Smooth muscle cell (in vitro differentiated cells): ENCODE results near the gene DENND4B. TPM values are rescaled to one million over a fixed set of nuclear protein-coding genes. Genes with fewer than 3 reads are reported as not detected.

ENCODE experiments used
- DNase-seq: peaks from one replicate; lab custom pipeline; 2025; ENCODE audit not compliant: unreplicated experiment; lab: John Stamatoyannopoulos, UW
- H2AFZ ChIP-seq: fragments of 200-600 bp; sonication (generic); 2 replicates; pipeline ENCODE4 v1.6.0; 2016; ENCODE audit warnings: antibody characterized with exemption, low read depth, mild to moderate bottlenecking
- H3F3A ChIP-seq: fragments of 200-600 bp; sonication (generic); 2 replicates; pipeline ENCODE4 v1.6.0; 2017; ENCODE audit warnings: antibody characterized with exemption, low read depth
- H3K27ac ChIP-seq: fragments of 200-600 bp; sonication (generic); 2 replicates; pipeline ENCODE4 v1.5.1; 2016; ENCODE audit warnings: low read depth, mild to moderate bottlenecking
- H3K27me3 ChIP-seq: fragments of 200-600 bp; sonication (generic); 2 replicates; pipeline ENCODE4 v1.6.1; 2016; ENCODE audit warnings: low read depth, mild to moderate bottlenecking
- H3K36me3 ChIP-seq: fragments of 200-600 bp; sonication (generic); 2 replicates; pipeline ENCODE4 v1.5.1; 2016; ENCODE audit warnings: low read depth
- H3K4me1 ChIP-seq: fragments of 200-600 bp; sonication (generic); 2 replicates; pipeline ENCODE4 v1.5.1; 2016; ENCODE audit warnings: low read depth
- H3K4me2 ChIP-seq: fragments of 200-600 bp; sonication (generic); 2 replicates; pipeline ENCODE4 v1.6.0; 2016; ENCODE audit warnings: mild to moderate bottlenecking
- H3K4me3 ChIP-seq: fragments of 200-600 bp; sonication (generic); 2 replicates; pipeline ENCODE4 v1.5.1; 2016; ENCODE audit warnings: mild to moderate bottlenecking
- H3K79me2 ChIP-seq: fragments of 200-600 bp; sonication (generic); 2 replicates; pipeline ENCODE4 v1.6.0; 2016; ENCODE audit warnings: low read depth, mild to moderate bottlenecking
- H3K9ac ChIP-seq: fragments of 200-600 bp; sonication (generic); 2 replicates; pipeline ENCODE4 v1.6.0; 2016; ENCODE audit warnings: low read depth
- H3K9me3 ChIP-seq: fragments of 200-600 bp; sonication (generic); replicated peaks from 2 replicates; pipeline ENCODE4 v1.5.1; 2016; ENCODE audit warnings: low read depth
- H4K20me1 ChIP-seq: fragments of 200-600 bp; sonication (generic); 2 replicates; pipeline ENCODE4 v1.6.0; 2016; ENCODE audit warnings: low read depth
- CTCF ChIP-seq: fragments of 200-600 bp; sonication (generic); IDR thresholded peaks from 2 replicates; pipeline ENCODE4 v1.5.1; 2017; ENCODE audit warnings: borderline replicate concordance, mild to moderate bottlenecking, antibody characterized with exemption; ENCODE audit not compliant: insufficient read depth, poor library complexity, severe bottlenecking
- WGBS: methylation state at CpG from one replicate; pipeline ENCODE4 v1.1.7; 2016; ENCODE audit warnings: low lambda C conversion rate; 5-methylcytosine and 5-hydroxymethylcytosine counted together
- polyA plus RNA-seq: library from polyadenylated mRNA; unstranded; fragments of >200 nt; fragmentation: Nextera tagmentation; extraction: Ambion mirVana; gene quantifications from 2 replicates; pipeline ENCODE4 v1.2.1, GENCODE V29; 2016
- total RNA-seq: library from RNA; depleted of rRNA; stranded (reverse); fragments of >200 nt; gene quantifications from 2 replicates; pipeline ENCODE4 v1.2.3, GENCODE V29; 2014

Gene DENND4B
- total and polyA plus RNA-seq, 2 experiments from 2014 or later = 9.7 to 16.3 TPM

GRCh38 chr1:153963030-153963849 is 16.7 kb upstream of the DENND4B start, which contains the start of gene SLC39A1:
Gene SLC39A1, minus strand, starts transcription at chr1:153963537. Its CDS starts 822 bp downstream, at chr1:153962715.
- DNase-seq = peak; percentile 94
- Histone ChIP-seq H3K4me1 (peaks cover 28% of the 10 kb centered on the region), H3K36me3 (no peaks in the 10 kb centered on the region), H3K4me3 (peak within 1 kb of the TSS; percentile 77), H3K9ac (peak within 1 kb of the TSS; percentile 93), H3F3A (peaks cover 10% of the 10 kb centered on the region), H3K27me3 (no peaks in the 10 kb centered on the region), H2AFZ (peak within 1 kb of the TSS; percentile 50), H3K27ac (peak within 1 kb of the TSS; percentile 93), H3K4me2 (peak within 1 kb of the TSS; percentile 89), H3K79me2 (peaks cover 34% of the 10 kb centered on the region), H3K9me3 (no peaks in the 10 kb centered on the region), H4K20me1 (peaks cover 15% of the 10 kb centered on the region)
- no peak for TF ChIP-seq CTCF
- under 1% methylated on average over 52 of the region's 54 CpGs for WGBS

GRCh38 chr1:153962088-153963029 is 15.8 kb upstream of the DENND4B start:
- peaks cover 21% of the 10 kb centered on the region for H4K20me1 ChIP-seq
- no peaks in the 10 kb centered on the region for H3K9me3 ChIP-seq
- H3K27me3 ChIP-seq = no peaks in the 10 kb centered on the region
- H3K36me3 ChIP-seq = no peaks in the 10 kb centered on the region
- WGBS = 17% methylated on average over 16 of the region's 16 CpGs
- no peak for TF ChIP-seq CTCF
- peaks cover 10% of the 10 kb centered on the region for H3F3A ChIP-seq
- peak overlapping the region; percentile 89 for H3K4me2 ChIP-seq
- H3K9ac ChIP-seq = peak overlapping the region; percentile 93
- peaks cover 26% of the 10 kb centered on the region for H3K4me1 ChIP-seq
- H3K27ac ChIP-seq = peak overlapping the region; percentile 93
- H3K4me3 ChIP-seq = peak overlapping the region; percentile 77
- peak overlapping the region; percentile 50 for H2AFZ ChIP-seq
- peaks cover 42% of the 10 kb centered on the region for H3K79me2 ChIP-seq
- DNase-seq = no peak

- no peak overlapping the region for H2AFZ ChIP-seq
- H4K20me1 ChIP-seq = peaks cover 30% of the 10 kb centered on the region
- H3K9ac ChIP-seq = peak overlapping the region; percentile 93
- peaks cover 4% of the 10 kb centered on the region for H3F3A ChIP-seq
- peaks cover 28% of the 10 kb centered on the region for H3K4me1 ChIP-seq
- H3K4me2 ChIP-seq = peak overlapping the region; percentile 89
- H3K36me3 ChIP-seq = no peaks in the 10 kb centered on the region
- H3K27ac ChIP-seq = peak overlapping the region; percentile 93
- H3K4me3 ChIP-seq = peak overlapping the region; percentile 77
- 78% methylated on average over 4 of the region's 4 CpGs for WGBS
- DNase-seq = no peak
- no peaks in the 10 kb centered on the region for H3K27me3 ChIP-seq
- peaks cover 52% of the 10 kb centered on the region for H3K79me2 ChIP-seq
- H3K9me3 ChIP-seq = no peaks in the 10 kb centered on the region
- TF ChIP-seq CTCF = no peak
Observed at GRCh38 chr1:153961421-153961820, 14.9 kb upstream of the DENND4B start.
